Measurements from ENCODE around the gene RNASE4.

- TF ChIP-seq EP300 (IDR thresholded peaks at IDR 0.05; ENCODE audit: borderline replicate concordance in 1 of 2, control insufficient read depth in 1 of 2, low read depth in 2 of 2, low read length in 2 of 2) (no peak), SREBF2 (IDR thresholded peaks at IDR 0.05; ENCODE audit: low read length) (no peak), E4F1 (IDR thresholded peaks at IDR 0.05; ENCODE audit: borderline replicate concordance, partially characterized antibody) (no peak)
These were observed 42.2 kb downstream of the RNASE4 start for GRCh38 chr14:20726531-20726930.

Measured in GM12878 (cell line).